ENCODE results near the gene SPATA31E1.

DNA sequence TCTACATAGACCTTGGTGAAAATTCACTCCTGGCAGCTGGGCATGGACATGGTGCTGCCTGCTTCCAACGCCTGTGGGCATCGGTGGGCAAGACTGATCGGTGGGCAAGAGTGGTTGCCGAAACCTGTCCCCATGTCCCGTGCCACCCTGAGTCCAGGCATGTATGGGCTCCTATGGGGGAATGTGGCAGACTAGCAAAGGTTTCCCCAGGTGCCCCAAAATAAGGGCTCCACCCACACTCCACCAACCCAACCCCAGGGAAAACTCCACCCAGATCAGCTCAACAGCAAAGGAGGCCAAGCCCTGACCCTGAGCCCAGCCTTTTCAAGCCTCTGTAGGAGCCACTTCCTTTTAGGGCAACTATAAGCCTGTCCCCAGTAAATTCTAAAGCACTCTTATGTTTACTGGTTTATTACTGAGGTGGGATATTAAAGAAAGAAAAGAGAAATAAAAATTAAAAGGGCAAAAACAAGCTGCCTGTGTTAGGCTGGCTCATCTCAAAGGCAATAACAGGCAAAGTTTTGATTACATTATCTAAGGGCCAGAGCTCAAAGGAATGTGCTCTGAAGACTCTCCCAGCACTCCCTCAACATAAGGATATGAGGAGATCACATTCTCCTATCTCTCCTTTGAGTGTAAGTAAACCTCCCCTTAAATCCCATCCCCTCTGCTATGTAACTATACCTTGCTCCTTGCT lies 8.9 kb upstream of the SPATA31E1 start:
- TF ChIP-seq CSDC2 (CRISPR knock-in tag; IDR thresholded peaks at IDR 0.05) (no peak), ARNTL (CRISPR knock-in tag; IDR thresholded peaks at IDR 0.05; ENCODE audit: borderline replicate concordance, low read depth) (no peak), RARB (CRISPR knock-in tag; IDR thresholded peaks at IDR 0.05) (no peak), SNAI2 (CRISPR knock-in tag; IDR thresholded peaks at IDR 0.05) (0 out of 2 replicates have a peak, but pooled peaks have one; percentile 51)
- TF ChIP-seq, protein P1, sequence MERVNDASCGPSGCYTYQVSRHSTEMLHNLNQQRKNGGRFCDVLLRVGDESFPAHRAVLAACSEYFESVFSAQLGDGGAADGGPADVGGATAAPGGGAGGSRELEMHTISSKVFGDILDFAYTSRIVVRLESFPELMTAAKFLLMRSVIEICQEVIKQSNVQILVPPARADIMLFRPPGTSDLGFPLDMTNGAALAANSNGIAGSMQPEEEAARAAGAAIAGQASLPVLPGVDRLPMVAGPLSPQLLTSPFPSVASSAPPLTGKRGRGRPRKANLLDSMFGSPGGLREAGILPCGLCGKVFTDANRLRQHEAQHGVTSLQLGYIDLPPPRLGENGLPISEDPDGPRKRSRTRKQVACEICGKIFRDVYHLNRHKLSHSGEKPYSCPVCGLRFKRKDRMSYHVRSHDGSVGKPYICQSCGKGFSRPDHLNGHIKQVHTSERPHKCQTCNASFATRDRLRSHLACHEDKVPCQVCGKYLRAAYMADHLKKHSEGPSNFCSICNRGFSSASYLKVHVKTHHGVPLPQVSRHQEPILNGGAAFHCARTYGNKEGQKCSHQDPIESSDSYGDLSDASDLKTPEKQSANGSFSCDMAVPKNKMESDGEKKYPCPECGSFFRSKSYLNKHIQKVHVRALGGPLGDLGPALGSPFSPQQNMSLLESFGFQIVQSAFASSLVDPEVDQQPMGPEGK (CRISPR knock-in tag; IDR thresholded peaks at IDR 0.05; ENCODE audit: borderline replicate concordance), result no peak
- TF ChIP-seq, protein P2, sequence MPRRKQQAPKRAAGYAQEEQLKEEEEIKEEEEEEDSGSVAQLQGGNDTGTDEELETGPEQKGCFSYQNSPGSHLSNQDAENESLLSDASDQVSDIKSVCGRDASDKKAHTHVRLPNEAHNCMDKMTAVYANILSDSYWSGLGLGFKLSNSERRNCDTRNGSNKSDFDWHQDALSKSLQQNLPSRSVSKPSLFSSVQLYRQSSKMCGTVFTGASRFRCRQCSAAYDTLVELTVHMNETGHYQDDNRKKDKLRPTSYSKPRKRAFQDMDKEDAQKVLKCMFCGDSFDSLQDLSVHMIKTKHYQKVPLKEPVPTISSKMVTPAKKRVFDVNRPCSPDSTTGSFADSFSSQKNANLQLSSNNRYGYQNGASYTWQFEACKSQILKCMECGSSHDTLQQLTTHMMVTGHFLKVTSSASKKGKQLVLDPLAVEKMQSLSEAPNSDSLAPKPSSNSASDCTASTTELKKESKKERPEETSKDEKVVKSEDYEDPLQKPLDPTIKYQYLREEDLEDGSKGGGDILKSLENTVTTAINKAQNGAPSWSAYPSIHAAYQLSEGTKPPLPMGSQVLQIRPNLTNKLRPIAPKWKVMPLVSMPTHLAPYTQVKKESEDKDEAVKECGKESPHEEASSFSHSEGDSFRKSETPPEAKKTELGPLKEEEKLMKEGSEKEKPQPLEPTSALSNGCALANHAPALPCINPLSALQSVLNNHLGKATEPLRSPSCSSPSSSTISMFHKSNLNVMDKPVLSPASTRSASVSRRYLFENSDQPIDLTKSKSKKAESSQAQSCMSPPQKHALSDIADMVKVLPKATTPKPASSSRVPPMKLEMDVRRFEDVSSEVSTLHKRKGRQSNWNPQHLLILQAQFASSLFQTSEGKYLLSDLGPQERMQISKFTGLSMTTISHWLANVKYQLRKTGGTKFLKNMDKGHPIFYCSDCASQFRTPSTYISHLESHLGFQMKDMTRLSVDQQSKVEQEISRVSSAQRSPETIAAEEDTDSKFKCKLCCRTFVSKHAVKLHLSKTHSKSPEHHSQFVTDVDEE (CRISPR knock-in tag; IDR thresholded peaks at IDR 0.05), result no peak
